Measurements from ENCODE around the gene CERS3. TPM values are rescaled to one million over a fixed set of nuclear protein-coding genes. Genes with fewer than 3 reads are reported as not detected.

CERS3 gene
- polyA plus RNA-seq, 1 donor (not counting 4 experiments of a cell fraction or from before 2014, with no cell fraction given): 23.5 TPM

- no peaks in the 10 kb centered on the region for H3K9me3 ChIP-seq (ENCODE audit: control insufficient read depth, low read depth, low read length)
- H3K9me1 ChIP-seq (ENCODE audit: control insufficient read depth, extremely low read depth, insufficient read depth, low read length): no peaks in the 10 kb centered on the region
- H4K20me1 ChIP-seq (ENCODE audit: control insufficient read depth, extremely low read depth, insufficient read depth, low read length): no peaks in the 10 kb centered on the region
- H3K27ac ChIP-seq (ENCODE audit: control insufficient read depth, insufficient read depth, low read length): no peak overlapping the region
- TF ChIP-seq, protein P1, sequence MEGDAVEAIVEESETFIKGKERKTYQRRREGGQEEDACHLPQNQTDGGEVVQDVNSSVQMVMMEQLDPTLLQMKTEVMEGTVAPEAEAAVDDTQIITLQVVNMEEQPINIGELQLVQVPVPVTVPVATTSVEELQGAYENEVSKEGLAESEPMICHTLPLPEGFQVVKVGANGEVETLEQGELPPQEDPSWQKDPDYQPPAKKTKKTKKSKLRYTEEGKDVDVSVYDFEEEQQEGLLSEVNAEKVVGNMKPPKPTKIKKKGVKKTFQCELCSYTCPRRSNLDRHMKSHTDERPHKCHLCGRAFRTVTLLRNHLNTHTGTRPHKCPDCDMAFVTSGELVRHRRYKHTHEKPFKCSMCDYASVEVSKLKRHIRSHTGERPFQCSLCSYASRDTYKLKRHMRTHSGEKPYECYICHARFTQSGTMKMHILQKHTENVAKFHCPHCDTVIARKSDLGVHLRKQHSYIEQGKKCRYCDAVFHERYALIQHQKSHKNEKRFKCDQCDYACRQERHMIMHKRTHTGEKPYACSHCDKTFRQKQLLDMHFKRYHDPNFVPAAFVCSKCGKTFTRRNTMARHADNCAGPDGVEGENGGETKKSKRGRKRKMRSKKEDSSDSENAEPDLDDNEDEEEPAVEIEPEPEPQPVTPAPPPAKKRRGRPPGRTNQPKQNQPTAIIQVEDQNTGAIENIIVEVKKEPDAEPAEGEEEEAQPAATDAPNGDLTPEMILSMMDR (optimal IDR thresholded peaks at IDR 0.05 in 1 of 3, IDR thresholded peaks at IDR 0.05 in 1 of 3, conservative IDR thresholded peaks at IDR 0.05 in 1 of 3; ENCODE audit: extremely low read depth in 1 of 3, insufficient read depth in 2 of 3, low read length in 3 of 3): no peak
- no peak for TF ChIP-seq EZH2 (IDR thresholded peaks at IDR 0.05; ENCODE audit: low read length)
- no peak overlapping the region for H3K4me3 ChIP-seq (ENCODE audit: control insufficient read depth in 2 of 3, extremely low read depth in 1 of 3, insufficient read depth in 2 of 3, low read depth in 1 of 3, low read length in 3 of 3)
- DNase-seq (ENCODE audit: low read depth, low spot score) (no peak), FAIRE-seq (no peak)
- H3K27me3 ChIP-seq (ENCODE audit: control insufficient read depth, extremely low read depth, insufficient read depth, low read length): no peaks in the 10 kb centered on the region
- H3K4me2 ChIP-seq (ENCODE audit: control insufficient read depth, extremely low read depth, insufficient read depth, low read depth, low read length): no peak overlapping the region
- H3K36me3 ChIP-seq (ENCODE audit: control insufficient read depth in 2 of 2, extremely low read depth in 1 of 2, insufficient read depth in 2 of 2, low read length in 2 of 2): peaks cover 0 to 11% of the 10 kb centered on the region in 2 experiments
- dilution Hi-C loops (cut with MboI; ENCODE audit: extremely low pct_ligation_motif_present, low sequenced_read_pairs): no loop called here
- H3K79me2 ChIP-seq (ENCODE audit: control insufficient read depth, insufficient read depth, low read length): no peaks in the 10 kb centered on the region
- H3K4me1 ChIP-seq (ENCODE audit: control insufficient read depth, extremely low read depth, insufficient read depth, low read length): no peaks in the 10 kb centered on the region
- H3K9ac ChIP-seq (ENCODE audit: control insufficient read depth, extremely low read depth, insufficient read depth, low read length): no peak overlapping the region
- no peak overlapping the region for H2AFZ ChIP-seq (ENCODE audit: control insufficient read depth, low read length)
Observed at GRCh38 chr15:100400996-100401395, 127.8 kb downstream of the CERS3 start.

- no peaks in the 10 kb centered on the region for H3K9me1 ChIP-seq (ENCODE audit: control insufficient read depth, extremely low read depth, insufficient read depth, low read length)
- no peak for TF ChIP-seq EZH2 (IDR thresholded peaks at IDR 0.05; ENCODE audit: low read length)
- TF ChIP-seq, protein P1 (optimal IDR thresholded peaks at IDR 0.05 in 1 of 3, IDR thresholded peaks at IDR 0.05 in 1 of 3, conservative IDR thresholded peaks at IDR 0.05 in 1 of 3; ENCODE audit: extremely low read depth in 1 of 3, insufficient read depth in 2 of 3, low read length in 3 of 3): no peak
Observed at GRCh38 chr15:100394736-100395440, 133.9 kb downstream of the CERS3 start.

More at GRCh38 chr15:100394736-100395440, 133.9 kb downstream of the CERS3 start:
- H3K4me2 ChIP-seq (ENCODE audit: control insufficient read depth, extremely low read depth, insufficient read depth, low read depth, low read length): no peak overlapping the region
- no peak overlapping the region for H3K4me3 ChIP-seq (ENCODE audit: control insufficient read depth in 2 of 3, extremely low read depth in 1 of 3, insufficient read depth in 2 of 3, low read depth in 1 of 3, low read length in 3 of 3)
- H4K20me1 ChIP-seq (ENCODE audit: control insufficient read depth, extremely low read depth, insufficient read depth, low read length): no peaks in the 10 kb centered on the region
- DNase-seq (ENCODE audit: low read depth, low spot score) (no peak), FAIRE-seq (no peak)
- H3K9me3 ChIP-seq (ENCODE audit: control insufficient read depth, low read depth, low read length): no peaks in the 10 kb centered on the region
- H3K79me2 ChIP-seq (ENCODE audit: control insufficient read depth, insufficient read depth, low read length): no peaks in the 10 kb centered on the region
- H3K4me1 ChIP-seq (ENCODE audit: control insufficient read depth, extremely low read depth, insufficient read depth, low read length): no peaks in the 10 kb centered on the region
- peaks cover 0 to 2% of the 10 kb centered on the region in 2 experiments for H3K36me3 ChIP-seq (ENCODE audit: control insufficient read depth in 2 of 2, extremely low read depth in 1 of 2, insufficient read depth in 2 of 2, low read length in 2 of 2)
- H3K27ac ChIP-seq (ENCODE audit: control insufficient read depth, insufficient read depth, low read length): no peak overlapping the region
- dilution Hi-C loops (cut with MboI; ENCODE audit: extremely low pct_ligation_motif_present, low sequenced_read_pairs): no loop called here
- H3K27me3 ChIP-seq (ENCODE audit: control insufficient read depth, extremely low read depth, insufficient read depth, low read length): no peaks in the 10 kb centered on the region
- no peak overlapping the region for H2AFZ ChIP-seq (ENCODE audit: control insufficient read depth, low read length)
- H3K9ac ChIP-seq (ENCODE audit: control insufficient read depth, extremely low read depth, insufficient read depth, low read length): no peak overlapping the region
